GM12892 (cell line): ENCODE results near the gene MYL6B.

ENCODE experiments used
- POLR2A ChIP-seq: IDR thresholded peaks from 2 replicates; pipeline ENCODE4 v1.6.1; 2011; ENCODE audit warnings: low read depth, low read length, control low read depth
- POLR2AphosphoS5 ChIP-seq: IDR thresholded peaks from 2 replicates; pipeline ENCODE4 v1.6.1; 2011; ENCODE audit warnings: low read depth, low read length, control low read depth
- TAF1 ChIP-seq: IDR thresholded peaks from 2 replicates; pipeline ENCODE4 v1.6.1; 2011; ENCODE audit warnings: low read depth, mild to moderate bottlenecking, control low read depth, low read length, borderline replicate concordance

DNA sequence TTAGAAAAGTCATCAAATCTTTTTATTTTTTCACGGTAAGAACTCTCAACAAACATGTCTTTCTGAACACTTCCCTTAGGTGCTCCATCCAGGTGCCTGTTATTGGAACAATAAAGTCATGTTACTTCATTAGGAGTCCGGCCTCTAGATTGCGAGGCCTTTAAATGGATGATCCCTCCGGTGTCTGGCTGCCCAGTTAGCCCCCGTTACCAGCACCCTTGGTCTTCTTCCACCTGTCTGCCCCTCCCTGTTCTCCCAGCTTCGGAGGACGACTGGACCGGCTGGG lies 48.6 kb upstream of the MYL6B start:
- no peak for TF ChIP-seq POLR2AphosphoS5
- TF ChIP-seq POLR2A, result no peak
- no peak for TF ChIP-seq TAF1
